Lung (tissue), 12 donors: ENCODE data around the gene KIF3C. TPM values are rescaled to one million over a fixed set of nuclear protein-coding genes. Genes with fewer than 3 reads are reported as not detected.
A peak's percentile ranks its signal among the peaks of the same experiment; 100 is the strongest.

Experiments used
- ATAC-seq: fragments of 200-7000 bp; cut with Tn5 transposase; one replicate; pipeline ENCODE4 v1.9.1; 2020; ENCODE audit warnings: moderate number of reproducible peaks; ENCODE audit not compliant: insufficient read depth, low FRiP score
- DNase-seq, 3 donors: peaks; one replicate each; pipeline ENCODE4 v3.0.0-alpha.2; 2013 to 2017
- H3K27ac ChIP-seq, 2 donors: one replicate each; pipeline ENCODE4 v1.5.1; 2013; ENCODE audit warnings: mild to moderate bottlenecking in 2 of 2, moderate library complexity in 2 of 2, control low read depth in 1 of 2, inconsistent platforms in 1 of 2, low read depth in 1 of 2, low read length in 1 of 2
- H3K27me3 ChIP-seq, 3 donors: one replicate each; pipeline ENCODE4 v1.5.1; 2013; ENCODE audit warnings: low read length in 2 of 3; ENCODE audit not compliant: control insufficient read depth in 3 of 3, insufficient read depth in 3 of 3
- H3K36me3 ChIP-seq, 4 donors: one replicate each; pipeline ENCODE4 v1.5.1; 2013; ENCODE audit warnings: low read length in 4 of 4, mild to moderate bottlenecking in 1 of 4, moderate library complexity in 1 of 4; ENCODE audit not compliant: control insufficient read depth in 4 of 4, insufficient read depth in 4 of 4
- H3K4me1 ChIP-seq, 5 donors: one replicate each; pipeline ENCODE4 v1.5.1; 2013; ENCODE audit warnings: low read length in 5 of 5, mild to moderate bottlenecking in 2 of 5, moderate library complexity in 1 of 5; ENCODE audit not compliant: control insufficient read depth in 5 of 5, insufficient read depth in 5 of 5
- H3K4me3 ChIP-seq: one replicate; pipeline ENCODE4 v1.5.1; 2013; ENCODE audit warnings: mild to moderate bottlenecking, control low read depth, moderate library complexity
- H3K9ac ChIP-seq, 2 donors: one replicate each; pipeline ENCODE4 v1.5.1; 2013; ENCODE audit warnings: low read length in 2 of 2, control low read depth in 1 of 2; ENCODE audit not compliant: insufficient read depth in 1 of 2
- H3K9me3 ChIP-seq, 4 donors: one replicate each; pipeline ENCODE4 v1.5.1; 2013; ENCODE audit warnings: low read length in 3 of 4, mild to moderate bottlenecking in 1 of 4, moderate library complexity in 1 of 4; ENCODE audit not compliant: control insufficient read depth in 4 of 4, insufficient read depth in 3 of 4
- WGBS, 2 donors: extraction: QIAGEN DNeasy Blood & Tissue Kit; methylation state at CpG; one replicate each; pipeline ENCODE4 v1.1.7; 2013; 5-methylcytosine and 5-hydroxymethylcytosine counted together
- polyA plus RNA-seq, 2 donors: library from polyadenylated mRNA; stranded (reverse); fragments of 200-250 nt; gene quantifications; one replicate each; pipeline ENCODE4 v1.2.1, GENCODE V29; 2013
- total RNA-seq, 2 donors: library from RNA; depleted of rRNA in 1 of 2; stranded (reverse); fragments of >200 nt in 1 of 2; gene quantifications; one replicate each; pipeline ENCODE4 v1.2.1, GENCODE V29; 2014 to 2021
- TF ChIP-seq, protein P1 (sequence below): IDR thresholded peaks from 2 replicates; pipeline ENCODE4 v1.5.1; 2012; ENCODE audit warnings: mild to moderate bottlenecking; ENCODE audit errors: control extremely low read depth, extremely low read depth
- donor health status: control.
- donor health status: control.
- donor health status: Bipolar disorder and iron deficiency.
- donor health status: healthy.
- donor health status: DM: yes; HTN: yes; CAD: no.

KIF3C gene
- total and polyA plus RNA-seq, 4 donors: 1.1 to 6.2 (median 4.2) TPM

DNA sequence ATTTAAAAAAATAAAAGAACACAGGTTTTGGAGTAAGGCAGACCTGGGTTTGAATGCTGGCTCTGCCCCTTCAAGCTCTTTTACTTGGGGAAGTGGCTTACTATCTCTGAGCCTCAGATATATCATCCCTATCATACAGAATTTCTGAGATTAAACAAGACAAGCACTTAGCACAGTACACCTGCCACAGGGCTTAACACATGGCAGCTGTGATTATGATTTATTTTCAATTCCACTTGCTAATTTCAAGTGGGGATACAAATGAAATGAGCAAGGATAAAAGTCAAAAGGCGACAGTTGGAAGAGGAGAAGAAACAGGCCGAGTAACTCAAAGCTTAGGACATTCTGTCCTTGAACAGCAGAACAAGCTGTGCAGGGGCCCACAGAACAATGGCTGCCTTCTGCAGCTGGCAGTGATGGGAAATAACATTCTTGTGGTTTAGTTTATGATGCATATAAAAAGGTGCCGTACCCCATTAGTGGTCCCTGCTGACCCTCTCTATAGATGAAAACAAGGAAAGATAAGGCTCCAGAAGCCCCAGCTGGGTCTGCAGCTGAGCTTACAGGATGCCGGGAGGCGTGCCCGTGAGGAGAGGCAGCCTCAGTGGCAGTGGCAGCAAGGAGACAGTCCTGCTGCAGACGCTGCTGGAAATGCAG, 45.3 kb downstream of the KIF3C start:
- ATAC-seq: no peak
- H3K27me3 ChIP-seq: no peaks in the 10 kb centered on the region
- H3K9me3 ChIP-seq: no peaks in the 10 kb centered on the region
- peak overlapping the region in 1 of 2 donors; percentile 63 for H3K27ac ChIP-seq
- H3K9ac ChIP-seq: no peak overlapping the region
- TF ChIP-seq, protein P1, sequence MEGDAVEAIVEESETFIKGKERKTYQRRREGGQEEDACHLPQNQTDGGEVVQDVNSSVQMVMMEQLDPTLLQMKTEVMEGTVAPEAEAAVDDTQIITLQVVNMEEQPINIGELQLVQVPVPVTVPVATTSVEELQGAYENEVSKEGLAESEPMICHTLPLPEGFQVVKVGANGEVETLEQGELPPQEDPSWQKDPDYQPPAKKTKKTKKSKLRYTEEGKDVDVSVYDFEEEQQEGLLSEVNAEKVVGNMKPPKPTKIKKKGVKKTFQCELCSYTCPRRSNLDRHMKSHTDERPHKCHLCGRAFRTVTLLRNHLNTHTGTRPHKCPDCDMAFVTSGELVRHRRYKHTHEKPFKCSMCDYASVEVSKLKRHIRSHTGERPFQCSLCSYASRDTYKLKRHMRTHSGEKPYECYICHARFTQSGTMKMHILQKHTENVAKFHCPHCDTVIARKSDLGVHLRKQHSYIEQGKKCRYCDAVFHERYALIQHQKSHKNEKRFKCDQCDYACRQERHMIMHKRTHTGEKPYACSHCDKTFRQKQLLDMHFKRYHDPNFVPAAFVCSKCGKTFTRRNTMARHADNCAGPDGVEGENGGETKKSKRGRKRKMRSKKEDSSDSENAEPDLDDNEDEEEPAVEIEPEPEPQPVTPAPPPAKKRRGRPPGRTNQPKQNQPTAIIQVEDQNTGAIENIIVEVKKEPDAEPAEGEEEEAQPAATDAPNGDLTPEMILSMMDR: no peak
- no peak overlapping the region for H3K4me3 ChIP-seq
- whole genome bisulfite sequencing, 2 donors: 90 to 94% methylated on average over 7 of the region's 7 CpGs
- no peak for DNase-seq
- no peaks in the 10 kb centered on the region for H3K4me1 ChIP-seq
- H3K36me3 ChIP-seq: peaks cover 0 to 19% (median 7%) of the 10 kb centered on the region in 4 donors

DNA sequence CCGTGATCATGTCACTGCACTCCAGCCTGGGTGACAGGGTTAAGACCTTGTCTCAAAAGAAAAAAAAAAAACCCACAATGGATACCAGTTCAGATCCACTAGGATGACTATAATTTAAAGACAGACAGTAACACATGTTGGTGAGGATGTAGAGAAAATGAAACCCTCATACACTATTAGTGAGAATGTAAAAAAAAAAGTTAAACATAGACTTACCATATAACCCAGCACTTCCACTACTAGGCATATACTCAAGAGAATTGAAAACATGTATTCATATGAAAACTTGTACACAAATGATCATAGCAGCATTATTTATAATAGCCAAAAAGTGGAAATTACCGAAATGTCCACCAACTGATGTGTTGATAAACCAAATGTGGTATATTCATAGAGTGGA, 48.7 kb downstream of the KIF3C start:
- no peak for ATAC-seq
- 96 to 100% methylated on average over 2 of the region's 2 CpGs for WGBS, 2 donors
- no peak overlapping the region for H3K4me3 ChIP-seq
- H3K4me1 ChIP-seq: no peaks in the 10 kb centered on the region
- H3K27me3 ChIP-seq: no peaks in the 10 kb centered on the region
- H3K9me3 ChIP-seq: no peaks in the 10 kb centered on the region
- H3K9ac ChIP-seq: no peak overlapping the region
- TF ChIP-seq, protein P1: no peak
- no peak overlapping the region for H3K27ac ChIP-seq
- DNase-seq: no peak
- H3K36me3 ChIP-seq: peaks cover 0 to 17% (median 5%) of the 10 kb centered on the region in 4 donors

DNA sequence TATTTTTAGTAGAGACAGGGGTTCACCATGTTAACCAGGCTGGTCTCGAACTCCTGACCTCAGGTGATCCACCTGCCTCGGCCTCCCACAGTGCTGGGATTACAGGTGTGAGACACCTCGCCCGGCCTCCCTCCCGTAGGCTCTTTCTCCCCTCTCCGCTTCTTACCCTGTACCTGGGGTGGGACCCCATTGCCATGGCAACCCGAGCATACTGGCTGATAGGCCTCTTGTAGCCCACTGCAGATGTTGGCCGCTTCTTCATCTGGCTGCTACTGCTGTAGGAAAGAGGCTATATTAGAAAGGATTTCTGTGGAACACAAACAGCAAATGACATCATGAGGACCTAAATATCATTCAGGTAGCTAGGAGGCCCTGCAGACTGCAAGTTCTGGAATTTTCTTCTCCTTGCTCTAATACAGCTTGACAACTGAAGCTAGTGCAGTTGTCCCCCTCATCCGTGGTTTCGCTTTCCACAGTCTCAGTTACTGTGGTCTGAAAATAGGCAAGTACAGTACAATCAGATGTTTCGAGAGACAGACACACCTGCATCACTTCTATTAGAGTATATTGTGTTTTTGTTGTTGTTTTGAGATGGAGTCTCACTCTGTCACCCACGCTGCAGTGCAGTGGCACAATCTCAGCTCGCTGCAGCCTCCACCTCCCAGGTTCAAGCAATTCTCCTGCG, 52.4 kb downstream of the KIF3C start:
- 93 to 95% methylated on average over 14 of the region's 14 CpGs for WGBS, 2 donors
- no peak for ATAC-seq

More for the DNA sequence above, 52.4 kb downstream of the KIF3C start:
- no peaks in the 10 kb centered on the region for H3K4me1 ChIP-seq
- DNase-seq: no peak
- peaks cover 0 to 14% (median 12%) of the 10 kb centered on the region in 4 donors for H3K36me3 ChIP-seq
- TF ChIP-seq, protein P1: no peak
- peaks cover 0 to 3% (median 0%) of the 10 kb centered on the region in 4 donors for H3K9me3 ChIP-seq
- no peak overlapping the region for H3K27ac ChIP-seq
- no peaks in the 10 kb centered on the region for H3K27me3 ChIP-seq
- no peak overlapping the region for H3K9ac ChIP-seq
- no peak overlapping the region for H3K4me3 ChIP-seq
